ENCODE results near the gene PIP4K2A. TPM values are rescaled to one million over a fixed set of nuclear protein-coding genes. Genes with fewer than 3 reads are reported as not detected.

PIP4K2A gene
- total and polyA plus RNA-seq, 2 of the 13 experiments (the other 11 are each of a cell fraction or from before 2014, with no cell fraction given) = 9.1 to 22.6 TPM

DNA sequence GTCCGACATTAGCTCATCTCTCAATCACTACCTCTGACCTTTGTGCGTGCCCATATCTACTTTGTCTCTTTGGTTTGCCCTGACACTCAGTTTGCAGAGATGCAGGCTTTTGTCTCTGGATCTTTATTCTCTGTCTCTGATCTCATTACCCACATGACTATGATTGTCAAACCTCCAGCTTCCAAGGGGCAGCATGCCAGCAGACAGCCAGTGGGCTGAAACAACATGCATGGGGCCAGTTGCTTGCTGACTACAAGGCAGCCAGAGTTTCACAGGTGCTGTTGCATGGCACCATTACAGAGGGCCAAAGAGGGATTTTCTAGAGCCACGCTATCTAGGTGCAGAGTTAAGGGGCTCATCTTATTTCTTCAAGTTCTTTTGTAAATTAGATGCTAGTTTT lies 222.9 kb downstream of the PIP4K2A start (continued):
- TF ChIP-seq, protein P1, sequence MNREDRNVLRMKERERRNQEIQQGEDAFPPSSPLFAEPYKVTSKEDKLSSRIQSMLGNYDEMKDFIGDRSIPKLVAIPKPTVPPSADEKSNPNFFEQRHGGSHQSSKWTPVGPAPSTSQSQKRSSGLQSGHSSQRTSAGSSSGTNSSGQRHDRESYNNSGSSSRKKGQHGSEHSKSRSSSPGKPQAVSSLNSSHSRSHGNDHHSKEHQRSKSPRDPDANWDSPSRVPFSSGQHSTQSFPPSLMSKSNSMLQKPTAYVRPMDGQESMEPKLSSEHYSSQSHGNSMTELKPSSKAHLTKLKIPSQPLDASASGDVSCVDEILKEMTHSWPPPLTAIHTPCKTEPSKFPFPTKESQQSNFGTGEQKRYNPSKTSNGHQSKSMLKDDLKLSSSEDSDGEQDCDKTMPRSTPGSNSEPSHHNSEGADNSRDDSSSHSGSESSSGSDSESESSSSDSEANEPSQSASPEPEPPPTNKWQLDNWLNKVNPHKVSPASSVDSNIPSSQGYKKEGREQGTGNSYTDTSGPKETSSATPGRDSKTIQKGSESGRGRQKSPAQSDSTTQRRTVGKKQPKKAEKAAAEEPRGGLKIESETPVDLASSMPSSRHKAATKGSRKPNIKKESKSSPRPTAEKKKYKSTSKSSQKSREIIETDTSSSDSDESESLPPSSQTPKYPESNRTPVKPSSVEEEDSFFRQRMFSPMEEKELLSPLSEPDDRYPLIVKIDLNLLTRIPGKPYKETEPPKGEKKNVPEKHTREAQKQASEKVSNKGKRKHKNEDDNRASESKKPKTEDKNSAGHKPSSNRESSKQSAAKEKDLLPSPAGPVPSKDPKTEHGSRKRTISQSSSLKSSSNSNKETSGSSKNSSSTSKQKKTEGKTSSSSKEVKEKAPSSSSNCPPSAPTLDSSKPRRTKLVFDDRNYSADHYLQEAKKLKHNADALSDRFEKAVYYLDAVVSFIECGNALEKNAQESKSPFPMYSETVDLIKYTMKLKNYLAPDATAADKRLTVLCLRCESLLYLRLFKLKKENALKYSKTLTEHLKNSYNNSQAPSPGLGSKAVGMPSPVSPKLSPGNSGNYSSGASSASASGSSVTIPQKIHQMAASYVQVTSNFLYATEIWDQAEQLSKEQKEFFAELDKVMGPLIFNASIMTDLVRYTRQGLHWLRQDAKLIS (CRISPR knock-in tag; IDR thresholded peaks at IDR 0.05) = no peak
- TF ChIP-seq, protein P2, sequence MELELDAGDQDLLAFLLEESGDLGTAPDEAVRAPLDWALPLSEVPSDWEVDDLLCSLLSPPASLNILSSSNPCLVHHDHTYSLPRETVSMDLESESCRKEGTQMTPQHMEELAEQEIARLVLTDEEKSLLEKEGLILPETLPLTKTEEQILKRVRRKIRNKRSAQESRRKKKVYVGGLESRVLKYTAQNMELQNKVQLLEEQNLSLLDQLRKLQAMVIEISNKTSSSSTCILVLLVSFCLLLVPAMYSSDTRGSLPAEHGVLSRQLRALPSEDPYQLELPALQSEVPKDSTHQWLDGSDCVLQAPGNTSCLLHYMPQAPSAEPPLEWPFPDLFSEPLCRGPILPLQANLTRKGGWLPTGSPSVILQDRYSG (CRISPR knock-in tag; IDR thresholded peaks at IDR 0.05) = no peak
- TF ChIP-seq, protein P3, sequence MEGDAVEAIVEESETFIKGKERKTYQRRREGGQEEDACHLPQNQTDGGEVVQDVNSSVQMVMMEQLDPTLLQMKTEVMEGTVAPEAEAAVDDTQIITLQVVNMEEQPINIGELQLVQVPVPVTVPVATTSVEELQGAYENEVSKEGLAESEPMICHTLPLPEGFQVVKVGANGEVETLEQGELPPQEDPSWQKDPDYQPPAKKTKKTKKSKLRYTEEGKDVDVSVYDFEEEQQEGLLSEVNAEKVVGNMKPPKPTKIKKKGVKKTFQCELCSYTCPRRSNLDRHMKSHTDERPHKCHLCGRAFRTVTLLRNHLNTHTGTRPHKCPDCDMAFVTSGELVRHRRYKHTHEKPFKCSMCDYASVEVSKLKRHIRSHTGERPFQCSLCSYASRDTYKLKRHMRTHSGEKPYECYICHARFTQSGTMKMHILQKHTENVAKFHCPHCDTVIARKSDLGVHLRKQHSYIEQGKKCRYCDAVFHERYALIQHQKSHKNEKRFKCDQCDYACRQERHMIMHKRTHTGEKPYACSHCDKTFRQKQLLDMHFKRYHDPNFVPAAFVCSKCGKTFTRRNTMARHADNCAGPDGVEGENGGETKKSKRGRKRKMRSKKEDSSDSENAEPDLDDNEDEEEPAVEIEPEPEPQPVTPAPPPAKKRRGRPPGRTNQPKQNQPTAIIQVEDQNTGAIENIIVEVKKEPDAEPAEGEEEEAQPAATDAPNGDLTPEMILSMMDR (CRISPR knock-in tag; IDR thresholded peaks at IDR 0.05) = no peak
- TF ChIP-seq ZFP62 (CRISPR knock-in tag; IDR thresholded peaks at IDR 0.05) (no peak), KDM2A (CRISPR knock-in tag; IDR thresholded peaks at IDR 0.05; ENCODE audit: borderline replicate concordance, low read depth) (no peak)

DNA sequence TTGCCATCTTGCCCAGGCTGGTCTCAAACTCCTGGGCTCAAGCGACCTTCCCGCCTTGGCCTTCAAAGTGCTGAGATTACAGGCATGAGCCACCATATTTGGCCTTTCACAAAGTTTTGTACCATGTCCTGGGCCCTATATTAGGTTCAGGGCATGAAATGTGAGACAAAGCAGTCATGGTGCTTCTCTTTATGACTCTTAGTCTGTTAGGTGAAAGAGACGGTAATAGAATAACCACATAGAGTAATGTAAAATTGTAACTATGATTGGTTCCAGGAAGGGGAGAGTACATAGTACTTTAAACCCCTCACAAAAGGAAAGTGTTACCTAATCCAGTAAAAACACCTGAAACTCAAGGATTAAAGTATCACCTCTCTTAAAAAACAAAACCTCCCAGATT lies 224.4 kb downstream of the PIP4K2A start:
- H3K4me3 ChIP-seq (replicated peaks in 1 of 3; ENCODE audit: insufficient read depth in 1 of 3, low read depth in 2 of 3, low read length in 3 of 3) = no peak overlapping the region
- H3K4me2 ChIP-seq (ENCODE audit: low read depth, low read length) = no peak overlapping the region
- H3K27me3 ChIP-seq (ENCODE audit: control insufficient read depth in 1 of 2, insufficient read depth in 2 of 2, low read length in 2 of 2) = no peaks in the 10 kb centered on the region; a peak in 1 of 5 replicates
- FAIRE-seq (no peak), DNase-seq (ENCODE audit: low spot score) (no peak), ATAC-seq (no peak)
- no peak overlapping the region for H3K9ac ChIP-seq (ENCODE audit: insufficient read depth, low read depth, low read length)
- in situ Hi-C loops (cut with HindIII; ENCODE audit: extremely low pct_ligation_motif_present, low pct_unique_long_range_greater_than_20kb) (no loop called here), intact Hi-C loops (cut with micrococcal nuclease; ENCODE audit: unreplicated experiment) (no loop called here)
- no peaks in the 10 kb centered on the region for H3K79me2 ChIP-seq (ENCODE audit: insufficient read depth, low read length)
- no peaks in the 10 kb centered on the region for H3K9me3 ChIP-seq (ENCODE audit: low read length)
- no peak overlapping the region for H3K27ac ChIP-seq (ENCODE audit: extremely low read length, insufficient read depth, low read length)
- ChIA-PET POLR2A (no interaction called here), CTCF (ENCODE audit: low intra/inter-chr PET ratio, low total read pairs) (no interaction called here)
- no peaks in the 10 kb centered on the region for H3K36me3 ChIP-seq (replicated peaks in 1 of 2; ENCODE audit: control insufficient read depth in 1 of 2, insufficient read depth in 2 of 2, low read length in 2 of 2)
- no TSS peak for BruUV-seq (replicated peaks)
- no peaks in the 10 kb centered on the region for H4K20me1 ChIP-seq (ENCODE audit: insufficient read depth, low read length)
- no peaks in the 10 kb centered on the region for H3K4me1 ChIP-seq (ENCODE audit: insufficient read depth, low read length)
- WGBS (ENCODE audit: low lambda C conversion rate) = 17% methylated on average over 3 of the region's 3 CpGs
- no peak overlapping the region for H2AFZ ChIP-seq (ENCODE audit: low read length)
- TF ChIP-seq IKZF1 (IDR thresholded peaks at IDR 0.05) (no peak), U2AF1 (optimal IDR thresholded peaks at IDR 0.05; ENCODE audit: low read depth, low read length) (no peak), HNRNPK (IDR thresholded peaks at IDR 0.05; ENCODE audit: low read depth, low read length, poor library complexity, severe bottlenecking) (no peak), ATM (IDR thresholded peaks at IDR 0.05; ENCODE audit: borderline replicate concordance) (no peak), ZNF260 (CRISPR knock-in tag; IDR thresholded peaks at IDR 0.05; ENCODE audit: borderline replicate concordance, low read depth) (no peak), PHF5A (CRISPR knock-in tag; IDR thresholded peaks at IDR 0.05; ENCODE audit: low read depth, unreplicated experiment) (no peak), ATF1 (CRISPR knock-in tag; IDR thresholded peaks at IDR 0.05) (no peak), FOSL1 (CRISPR knock-in tag; IDR thresholded peaks at IDR 0.05; ENCODE audit: borderline replicate concordance) (no peak), TRIM24 (CRISPR knock-in tag; IDR thresholded peaks at IDR 0.05) (no peak), STAT5B (CRISPR knock-in tag; IDR thresholded peaks at IDR 0.05) (no peak), NKX3-1 (CRISPR knock-in tag; IDR thresholded peaks at IDR 0.05) (no peak), TOPORS (CRISPR knock-in tag; IDR thresholded peaks at IDR 0.05) (no peak)
- TF ChIP-seq, protein P4, sequence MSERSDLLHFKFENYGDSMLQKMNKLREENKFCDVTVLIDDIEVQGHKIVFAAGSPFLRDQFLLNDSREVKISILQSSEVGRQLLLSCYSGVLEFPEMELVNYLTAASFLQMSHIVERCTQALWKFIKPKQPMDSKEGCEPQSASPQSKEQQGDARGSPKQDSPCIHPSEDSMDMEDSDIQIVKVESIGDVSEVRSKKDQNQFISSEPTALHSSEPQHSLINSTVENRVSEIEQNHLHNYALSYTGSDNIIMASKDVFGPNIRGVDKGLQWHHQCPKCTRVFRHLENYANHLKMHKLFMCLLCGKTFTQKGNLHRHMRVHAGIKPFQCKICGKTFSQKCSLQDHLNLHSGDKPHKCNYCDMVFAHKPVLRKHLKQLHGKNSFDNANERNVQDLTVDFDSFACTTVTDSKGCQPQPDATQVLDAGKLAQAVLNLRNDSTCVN (CRISPR knock-in tag; IDR thresholded peaks at IDR 0.05; ENCODE audit: borderline replicate concordance) = no peak
